Activated CD8-positive, alpha-beta memory T cell treated with anti-CD3 and anti-CD28 coated beads, Interleukin-2, amount 50 U/mL, for 1 hour (primary cell): ENCODE results near the gene SUOX.
A peak's percentile ranks its signal among the peaks of the same experiment; 100 is the strongest.
"Not testable (repeated sequence)": the region's sequence is repeated elsewhere in the genome, so short reads cannot be mapped to it uniquely, and the experiment has no call there.

Experiments used
- DNase-seq: peaks from one replicate; pipeline ENCODE4 v3.0.0-alpha.2; 2020; ENCODE audit errors: extremely low read depth

The SUOX gene

GRCh38 chr12:56020423-56021184 lies 23.5 kb downstream of the SUOX start, which contains the start of gene IKZF4:
IKZF4 (plus strand) TSS chr12:56021043; CDS start chr12:56021494, 451 bp downstream.
- no peak for DNase-seq

GRCh38 chr12:56021889-56022497 lies 24.9 kb downstream of the SUOX start:
- DNase-seq: no peak

DNA sequence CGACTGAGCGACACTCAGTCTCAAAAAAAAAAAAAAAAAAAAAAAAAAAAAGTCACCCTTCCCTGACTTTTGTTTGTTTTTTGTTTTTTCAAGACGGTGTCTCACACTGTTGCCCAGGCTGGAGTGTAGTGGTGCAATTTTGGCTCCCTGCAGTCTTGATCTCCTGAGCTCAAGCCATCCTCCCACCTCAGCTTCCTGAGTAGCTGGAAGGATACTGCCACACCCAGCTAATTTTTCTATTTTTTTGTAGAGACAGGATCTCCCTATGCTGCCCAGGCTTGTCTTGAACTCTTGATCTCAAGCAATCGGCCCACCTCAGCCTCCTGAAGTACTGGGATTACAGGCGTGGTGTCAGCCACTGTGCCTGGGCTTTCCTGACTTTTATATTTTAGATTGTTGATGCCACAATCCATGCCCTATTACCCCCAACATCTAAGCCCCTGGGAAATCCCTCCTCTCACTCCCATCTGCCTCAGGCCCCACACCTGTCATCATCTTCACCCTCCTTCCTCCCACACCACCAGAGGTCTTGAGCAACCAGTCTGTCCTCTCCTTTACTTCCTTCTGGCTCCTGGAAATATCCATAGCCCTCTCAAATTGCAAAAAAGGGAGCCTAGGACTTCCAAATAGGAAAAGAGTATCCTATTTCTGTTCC lies 31.6 kb downstream of the SUOX start:
- DNase-seq: no peak

DNA sequence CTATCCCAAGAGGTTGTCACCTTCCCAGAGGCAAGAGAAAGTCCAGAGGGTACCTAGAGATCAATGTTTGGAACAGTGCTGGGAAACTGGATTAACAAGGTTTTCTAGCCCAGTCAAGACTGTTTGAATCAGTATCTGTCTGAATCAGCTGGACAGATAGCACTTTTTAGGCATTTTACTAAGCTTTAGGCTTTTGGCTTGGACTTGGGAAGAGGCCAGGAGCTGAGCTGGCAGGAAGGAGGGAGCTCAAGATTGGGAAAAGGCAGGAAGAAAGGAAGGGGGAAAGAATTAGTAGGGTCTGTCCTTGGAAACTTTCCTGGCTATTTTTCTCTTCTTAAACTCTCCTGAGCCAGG lies 32.1 kb downstream of the SUOX start:
- DNase-seq: no peak

DNA sequence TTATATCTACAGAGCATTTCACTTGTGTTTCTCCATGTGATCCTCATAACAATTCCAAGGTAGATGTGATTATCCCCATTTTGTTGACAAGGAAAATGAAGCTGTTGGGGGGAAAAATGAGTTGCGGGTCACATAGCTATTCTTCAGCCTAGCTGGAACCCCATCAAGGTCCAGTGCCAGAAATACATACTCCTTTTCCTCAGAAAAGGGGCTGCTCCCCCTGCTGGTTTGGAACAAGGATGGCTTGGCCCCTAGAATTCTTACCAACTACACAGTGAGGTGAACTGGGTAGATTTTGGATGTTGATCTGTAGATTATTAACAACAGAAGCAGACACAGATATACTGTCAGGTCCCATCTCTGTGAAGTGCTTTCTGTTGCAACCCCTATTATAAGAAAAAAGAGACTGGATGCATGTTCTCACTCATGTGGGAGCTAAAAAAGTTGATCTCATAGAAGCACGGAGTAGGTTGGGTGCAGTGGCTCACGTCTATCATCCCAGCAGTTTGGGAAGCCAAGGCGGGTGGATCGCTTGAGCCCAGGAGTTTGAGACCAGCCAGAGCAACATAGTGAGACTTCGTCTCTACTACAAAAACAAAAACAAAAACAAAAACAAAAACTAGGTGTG lies 32.7 kb downstream of the SUOX start:
- no peak for DNase-seq

GRCh38 chr12:56031987-56032386 lies 34.9 kb downstream of the SUOX start:
- no peak for DNase-seq

DNA sequence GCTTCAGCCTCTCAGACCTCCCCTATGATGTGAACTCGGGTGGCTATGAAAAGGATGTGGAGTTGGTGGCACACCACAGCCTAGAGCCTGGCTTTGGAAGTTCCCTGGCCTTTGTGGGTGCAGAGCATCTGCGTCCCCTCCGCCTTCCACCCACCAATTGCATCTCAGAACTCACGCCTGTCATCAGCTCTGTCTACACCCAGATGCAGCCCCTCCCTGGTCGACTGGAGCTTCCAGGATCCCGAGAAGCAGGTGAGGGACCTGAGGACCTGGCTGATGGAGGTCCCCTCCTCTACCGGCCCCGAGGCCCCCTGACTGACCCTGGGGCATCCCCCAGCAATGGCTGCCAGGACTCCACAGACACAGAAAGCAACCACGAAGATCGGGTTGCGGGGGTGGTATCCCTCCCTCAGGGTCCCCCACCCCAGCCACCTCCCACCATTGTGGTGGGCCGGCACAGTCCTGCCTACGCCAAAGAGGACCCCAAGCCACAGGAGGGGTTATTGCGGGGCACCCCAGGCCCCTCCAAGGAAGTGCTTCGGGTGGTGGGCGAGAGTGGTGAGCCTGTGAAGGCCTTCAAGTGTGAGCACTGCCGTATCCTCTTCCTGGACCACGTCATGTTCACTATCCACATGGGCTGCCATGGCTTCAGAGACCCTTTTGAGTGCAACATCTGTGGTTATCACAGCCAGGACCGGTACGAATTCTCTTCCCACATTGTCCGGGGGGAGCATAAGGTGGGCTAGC lies 37.7 kb downstream of the SUOX start:
- DNase-seq: no peak

- DNase-seq: no peak
These were observed 40.1 kb downstream of the SUOX start for GRCh38 chr12:56037161-56037560.

DNA sequence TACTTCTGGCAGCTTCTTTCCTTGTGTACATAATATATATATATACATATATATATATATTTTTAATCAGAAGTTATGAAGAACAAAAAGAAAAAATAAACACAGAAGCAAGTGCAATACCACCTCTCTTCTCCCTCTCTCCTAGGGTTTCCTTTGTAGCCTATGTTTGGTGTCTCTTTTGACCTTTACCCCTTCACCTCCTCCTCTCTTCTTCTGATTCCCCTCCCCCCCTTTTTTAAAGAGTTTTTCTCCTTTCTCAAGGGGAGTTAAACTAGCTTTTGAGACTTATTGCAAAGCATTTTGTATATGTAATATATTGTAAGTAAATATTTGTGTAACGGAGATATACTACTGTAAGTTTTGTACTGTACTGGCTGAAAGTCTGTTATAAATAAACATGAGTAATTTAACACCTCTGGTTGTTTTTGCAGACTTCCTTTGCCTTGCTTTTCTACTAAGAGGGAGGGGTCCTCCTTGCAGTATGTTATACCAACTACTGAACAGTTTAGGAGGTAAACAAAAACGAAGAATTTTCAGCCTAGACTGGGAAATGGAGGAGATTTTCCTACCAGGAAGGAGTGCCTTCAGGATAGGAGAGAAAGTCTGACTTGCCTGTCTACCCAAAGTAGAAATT lies 41.1 kb downstream of the SUOX start:
- no peak for DNase-seq

DNA sequence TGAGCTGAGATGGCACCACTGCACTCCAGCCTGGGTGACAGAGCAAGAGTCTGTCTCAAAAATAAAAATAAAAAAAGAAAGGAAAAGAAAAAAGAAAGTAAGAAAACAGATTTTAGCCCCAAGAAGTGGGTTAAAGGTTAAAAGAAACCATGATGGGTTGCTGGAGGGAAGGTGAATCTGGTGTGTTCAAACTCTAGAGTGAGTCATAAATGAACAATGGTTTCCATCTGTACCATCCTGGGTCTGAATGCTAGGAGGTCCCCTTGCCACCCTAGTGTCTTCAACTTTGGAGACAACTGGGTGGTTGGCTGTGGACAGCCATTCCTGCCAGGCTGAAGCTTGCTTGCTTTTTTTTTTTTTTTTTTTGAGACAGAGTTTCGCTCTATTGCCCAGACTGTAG lies 43.1 kb downstream of the SUOX start:
- no peak for DNase-seq

DNA sequence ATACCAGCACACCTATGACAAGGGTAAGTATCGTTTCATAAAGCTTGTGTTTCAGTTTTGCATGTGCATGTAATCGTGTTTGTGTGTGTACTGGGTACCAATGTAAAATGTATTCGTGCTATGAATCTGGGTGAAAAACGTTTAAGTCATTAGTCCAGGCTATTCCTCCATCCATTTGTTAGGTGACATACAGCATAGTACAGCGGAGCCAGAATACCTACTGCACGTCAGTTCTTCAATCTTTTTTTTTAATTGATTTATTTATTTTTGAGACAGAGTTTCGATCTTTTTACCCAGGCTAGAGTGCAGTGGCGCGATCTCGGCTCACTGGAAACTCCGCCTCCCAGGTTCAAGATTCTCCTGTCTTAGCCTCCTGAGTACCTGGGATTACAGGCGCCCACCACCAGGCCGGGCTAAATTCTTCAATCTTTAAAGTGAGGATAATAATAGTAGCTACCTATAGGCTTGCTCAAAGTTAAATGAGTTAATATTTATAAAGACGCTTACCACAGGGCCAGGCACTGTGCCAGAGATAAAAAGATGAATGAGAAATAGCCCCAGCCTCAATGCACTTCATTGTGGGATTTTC lies 44.0 kb downstream of the SUOX start:
- DNase-seq: no peak

GRCh38 chr12:56041552-56042429 lies 44.7 kb downstream of the SUOX start, which contains the start of gene RPS26:
RPS26 (plus strand) TSS chr12:56041918; CDS start chr12:56042167, 249 bp downstream.
- DNase-seq: peak; percentile 93

DNA sequence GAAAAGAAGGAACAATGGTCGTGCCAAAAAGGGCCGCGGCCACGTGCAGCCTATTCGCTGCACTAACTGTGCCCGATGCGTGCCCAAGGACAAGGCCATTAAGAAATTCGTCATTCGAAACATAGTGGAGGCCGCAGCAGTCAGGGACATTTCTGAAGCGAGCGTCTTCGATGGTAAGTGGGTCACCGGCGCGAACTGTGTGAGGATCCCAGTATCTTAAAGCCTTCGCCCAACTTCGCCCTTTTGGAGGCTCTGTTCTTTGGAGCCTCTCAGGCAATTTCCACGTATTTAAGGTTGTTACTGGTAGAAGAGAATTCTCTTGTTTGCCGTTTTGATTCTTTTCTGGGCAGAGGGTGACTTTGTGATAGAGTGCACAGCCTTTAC lies 45.3 kb downstream of the SUOX start:
- not testable (repeated sequence) for DNase-seq

GRCh38 chr12:56042843-56043242 lies 45.8 kb downstream of the SUOX start:
- no peak for DNase-seq

DNA sequence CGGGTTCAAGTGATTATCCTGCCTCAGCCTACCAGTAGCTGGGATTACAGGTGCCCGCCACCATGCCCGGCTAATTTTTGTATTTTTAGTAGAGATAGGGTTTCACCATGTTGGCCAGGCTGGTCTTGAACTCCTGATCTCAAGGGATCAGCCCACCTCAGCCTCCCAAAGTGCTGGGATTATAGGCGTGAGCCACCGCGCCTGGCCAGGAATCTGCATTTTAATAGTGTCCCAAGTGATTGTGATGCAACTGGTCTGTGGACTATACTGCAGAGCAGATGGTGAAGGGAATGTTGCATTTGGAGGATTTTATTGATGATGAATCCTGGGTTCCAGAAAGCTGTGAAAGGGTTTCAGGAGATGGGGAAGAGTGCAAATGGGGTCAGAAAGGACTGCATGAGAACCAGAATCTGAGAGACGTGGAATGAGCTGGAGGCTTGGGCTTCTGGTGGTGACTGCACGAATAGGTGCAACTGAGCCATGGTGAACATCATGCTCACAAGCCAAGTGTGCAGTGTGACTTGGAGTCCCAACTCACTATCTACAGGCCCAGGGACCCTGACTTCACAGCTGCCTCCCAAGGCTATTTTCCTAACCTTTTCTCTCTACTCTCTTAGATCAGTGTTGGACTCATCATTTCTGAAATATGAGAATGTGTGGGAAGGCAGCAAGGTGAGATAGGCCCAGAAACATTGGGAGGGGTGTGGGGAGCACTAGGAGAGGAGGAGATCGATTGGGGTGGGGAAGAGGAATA lies 49.1 kb downstream of the SUOX start:
- DNase-seq: no peak

DNA sequence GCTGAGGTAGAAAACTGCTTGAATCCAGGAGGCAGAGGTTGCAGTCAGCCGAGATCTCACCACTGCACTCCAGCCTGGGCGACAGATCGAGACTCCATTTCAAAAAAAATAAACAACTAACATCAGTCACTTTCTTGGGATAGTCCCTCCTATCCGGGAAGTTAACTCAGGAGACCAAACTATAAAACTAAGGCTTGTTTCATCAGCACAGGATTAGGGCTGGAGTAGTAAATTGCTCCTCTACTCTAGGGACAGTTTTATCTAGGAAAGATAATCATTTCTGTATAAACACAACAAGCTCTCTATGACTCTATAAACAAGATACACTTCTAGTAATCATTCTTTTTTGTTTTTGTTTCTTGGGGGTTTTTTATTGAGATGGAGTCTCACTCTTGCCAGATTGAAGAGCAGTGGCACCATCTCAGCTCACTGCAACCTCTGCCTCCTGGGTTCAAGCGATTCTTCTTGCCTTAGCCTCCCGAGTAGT lies 56.4 kb downstream of the SUOX start:
- no peak for DNase-seq
